K562 (cell line): Measurements from ENCODE around the gene CBX8. TPM values are rescaled to one million over a fixed set of nuclear protein-coding genes. Genes with fewer than 3 reads are reported as not detected.

Source experiments
- ATAC-seq: fragments of 200-7000 bp; cut with Tn5 transposase; 3 replicates; pipeline ENCODE4 v1.9.1; 2020; ENCODE audit warnings: moderate library complexity
- BruUV-seq: library from RNA; stranded (reverse); fragments of 400-500 nt; replicated peaks from 2 replicates; lab custom pipeline; 2021; lab: Mats Ljungman, UMichigan
- CTCF ChIA-PET: fragments of 300-600 bp; formaldehyde crosslinking; extraction: SDS; loops from one replicate; lab custom pipeline; 2021; ENCODE audit warnings: low intra/inter-chr PET ratio; lab: Yijun Ruan, JAX
- POLR2A ChIA-PET: fragments of 300-600, 350-650 bp; sonication (Branson Sonifier 250); formaldehyde crosslinking; extraction: SDS; loops from one replicate; lab custom pipeline; 2021; ENCODE audit warnings: antibody characterized with exemption, inconsistent platforms; lab: Yijun Ruan, JAX
- DNase-seq, 4 experiments: peaks; one replicate each; pipeline versions ENCODE4 v3.0.0 to v3.0.0-alpha.2; 2011 to 2018; ENCODE audit warnings: low spot score in 3 of 4, mixed read lengths in 3 of 4; ENCODE audit errors: extremely low read depth in 1 of 4
- FAIRE-seq: peaks from 2 replicates; lab custom pipeline; 2011; peaks lifted over from hg19 to GRCh38; lab: Jason Lieb, UNC
- H2AFZ ChIP-seq: 2 replicates; pipeline ENCODE4 v1.6.0; 2011; ENCODE audit warnings: low read depth, low read length, control low read depth, inconsistent platforms
- H3K27ac ChIP-seq: fragments of 200-600 bp; 3 replicates; pipeline ENCODE4 v1.8.0; 2011; ENCODE audit warnings: low read depth, mild to moderate bottlenecking, control low read depth, inconsistent platforms, low read length, moderate library complexity, mixed read lengths; ENCODE audit errors: extremely low read depth
- H3K27me3 ChIP-seq, 2 experiments: fragments of 300-600 bp in 1 of 2; 2 replicates in 1 of 2; 3 replicates in 1 of 2; pipeline versions ENCODE4 v1.6.0 to v1.8.0; 2011; ENCODE audit warnings: inconsistent platforms in 2 of 2, low read length in 2 of 2, mild to moderate bottlenecking in 1 of 2, mixed read lengths in 1 of 2, moderate library complexity in 1 of 2; ENCODE audit not compliant: control insufficient read depth in 2 of 2, insufficient read depth in 2 of 2
- H3K36me3 ChIP-seq: fragments of 300-600 bp; 3 replicates; pipeline ENCODE4 v1.8.0; 2011; ENCODE audit warnings: mild to moderate bottlenecking, low read length, inconsistent platforms; ENCODE audit not compliant: control insufficient read depth, insufficient read depth
- H3K4me1 ChIP-seq, 2 experiments: fragments of 200-600 bp in 1 of 2; replicated peaks in 1 of 2; 2 replicates in 1 of 2; 3 replicates in 1 of 2; pipeline versions ENCODE4 v1.5.1 to v1.8.0; 2011; ENCODE audit warnings: inconsistent platforms in 2 of 2, low read length in 2 of 2, mild to moderate bottlenecking in 1 of 2, mixed read lengths in 1 of 2, moderate library complexity in 1 of 2; ENCODE audit not compliant: control insufficient read depth in 2 of 2, insufficient read depth in 2 of 2
- H3K4me2 ChIP-seq: 2 replicates; pipeline ENCODE4 v1.6.1; 2011; ENCODE audit warnings: low read length, control low read depth, inconsistent platforms, mixed read lengths; ENCODE audit not compliant: insufficient read depth
- H3K4me3 ChIP-seq: fragments of 200-600 bp; sonication (generic), shearing (Covaris generic); 2 replicates; pipeline ENCODE4 v1.5.1; 2016; ENCODE audit warnings: control low read depth, inconsistent platforms
- H3K79me2 ChIP-seq: fragments of 200-600 bp; 3 replicates; pipeline ENCODE4 v1.8.0; 2011; ENCODE audit warnings: low read length, inconsistent platforms; ENCODE audit not compliant: control insufficient read depth, insufficient read depth
- H3K9ac ChIP-seq, 2 experiments: 2 replicates each; pipeline versions ENCODE4 v1.6.0 to v1.6.1; 2011; ENCODE audit warnings: low read depth in 2 of 2, low read length in 2 of 2, control low read depth in 1 of 2, inconsistent platforms in 1 of 2, mild to moderate bottlenecking in 1 of 2, mixed read lengths in 1 of 2; ENCODE audit not compliant: insufficient read depth in 1 of 2
- H3K9me1 ChIP-seq: one replicate; pipeline ENCODE4 v1.6.0; 2011; ENCODE audit warnings: inconsistent platforms, mild to moderate bottlenecking, low read length, moderate library complexity; ENCODE audit not compliant: control insufficient read depth, insufficient read depth
- H3K9me3 ChIP-seq: replicated peaks from 2 replicates; pipeline ENCODE4 v1.5.1; 2011; ENCODE audit warnings: low read depth, low read length, inconsistent platforms; ENCODE audit not compliant: control insufficient read depth, insufficient read depth
- H4K20me1 ChIP-seq: replicated peaks from 2 replicates; pipeline ENCODE4 v1.6.1; 2011; ENCODE audit warnings: low read length, inconsistent platforms, mixed read lengths; ENCODE audit not compliant: control insufficient read depth, insufficient read depth
- DNMT1 ChIP-seq: fragments of 450-650 bp; IDR thresholded peaks from 2 replicates; pipeline ENCODE4 v1.6.1; 2016; ENCODE audit warnings: antibody characterized with exemption, mild to moderate bottlenecking
- HNRNPUL1 ChIP-seq: fragments of 200-400 bp; formaldehyde crosslinking; IDR thresholded peaks from 2 replicates; pipeline ENCODE4 v1.6.1; 2017; ENCODE audit warnings: low read length
- PCBP1 ChIP-seq: fragments of 200-400 bp; formaldehyde crosslinking; IDR thresholded peaks from 2 replicates; pipeline ENCODE4 v1.6.1; 2018; ENCODE audit warnings: mild to moderate bottlenecking, low read depth, low read length; ENCODE audit not compliant: poor library complexity, severe bottlenecking
- SNRNP70 ChIP-seq: fragments of 200-400 bp; formaldehyde crosslinking; optimal IDR thresholded peaks from 2 replicates; pipeline ENCODE3; 2017; ENCODE audit warnings: low read depth, low read length
- SUPT5H ChIP-seq: fragments of 450-650 bp; IDR thresholded peaks from 2 replicates; pipeline ENCODE4 v1.6.1; 2016
- TRIM24 ChIP-seq, 2 experiments: fragments of 450-650 bp; IDR thresholded peaks; 2 replicates each; pipeline ENCODE4 v1.6.1; 2016
- ZKSCAN1 ChIP-seq: fragments of 150-350 bp; IDR thresholded peaks from 2 replicates; pipeline ENCODE4 v1.6.1; 2016; ENCODE audit warnings: low read depth, low read length
- ZNF586 ChIP-seq: fragments of 450-650 bp; formaldehyde crosslinking; conservative IDR thresholded peaks from 2 replicates; pipeline ENCODE4 v1.4.0; 2020; ENCODE audit warnings: mild to moderate bottlenecking, moderate library complexity
- WGBS: fragments of 100-300 bp; shearing (Covaris generic); methylation state at CpG from one replicate; pipeline ENCODE4 v1.1.6; 2016; ENCODE audit warnings: low coverage, mixed read lengths; ENCODE audit not compliant: insufficient coverage; ENCODE audit errors: missing lambda C conversion rate; 5-methylcytosine and 5-hydroxymethylcytosine counted together
- in situ Hi-C: fragments of 300-500 bp; cut with MboI; formaldehyde crosslinking; loops from 4 replicates; pipeline ENCODE4 v1.15.0; 2018; ENCODE audit warnings: inconsistent platforms, mixed read lengths
- intact Hi-C: fragments of 100-400 bp; cut with micrococcal nuclease; formaldehyde crosslinking; loops from 2 replicates; pipeline ENCODE4 v1.14.2; 2022
- polyA plus RNA-seq, 8 experiments: library from polyadenylated mRNA; depleted of rRNA in 4 of 8; stranded (reverse) in 5 of 8; unstranded in 3 of 8; fragments of >200 nt; fragmentation: Nextera tagmentation in 2 of 8; fragmentation: Illumina TruSeq in 1 of 8; extraction: Ambion mirVana in 2 of 8; extraction: Trizol in 1 of 8; gene quantifications; 2 replicates each; pipeline versions ENCODE4 v1.2.1 to v1.2.3, GENCODE V29; 2011 to 2014; ENCODE audit warnings: inconsistent platforms in 1 of 8, missing spikeins in 1 of 8
- total RNA-seq, 7 experiments: library from RNA; depleted of rRNA in 6 of 7; stranded (reverse); fragments of >200 nt in 6 of 7; fragmentation: Illumina TruSeq in 2 of 7; extraction: Trizol in 2 of 7; gene quantifications; 2 replicates each; pipeline versions ENCODE4 v1.2.1 to v1.2.3, GENCODE V29; 2011 to 2021; ENCODE audit warnings: low replicate concordance in 1 of 7
- TF ChIP-seq, protein P1 (sequence below): fragments of 450-650 bp; IDR thresholded peaks from 2 replicates; pipeline ENCODE4 v1.6.1; 2017; ENCODE audit warnings: antibody characterized with exemption, mild to moderate bottlenecking
- TF ChIP-seq, protein P2 (sequence below), 2 experiments: fragments of 450-650 bp; formaldehyde crosslinking in 1 of 2; IDR thresholded peaks; 2 replicates each; pipeline versions ENCODE4 v1.4.0 to v1.6.1; 2014 to 2020; ENCODE audit warnings: mild to moderate bottlenecking in 2 of 2, borderline replicate concordance in 1 of 2, low read depth in 1 of 2

The CBX8 gene
- total and polyA plus RNA-seq, 9 of the 15 experiments (the other 6 are each of a cell fraction or from before 2014, with no cell fraction given) = 0.08 to 11.9 (median 2.6) TPM

DNA sequence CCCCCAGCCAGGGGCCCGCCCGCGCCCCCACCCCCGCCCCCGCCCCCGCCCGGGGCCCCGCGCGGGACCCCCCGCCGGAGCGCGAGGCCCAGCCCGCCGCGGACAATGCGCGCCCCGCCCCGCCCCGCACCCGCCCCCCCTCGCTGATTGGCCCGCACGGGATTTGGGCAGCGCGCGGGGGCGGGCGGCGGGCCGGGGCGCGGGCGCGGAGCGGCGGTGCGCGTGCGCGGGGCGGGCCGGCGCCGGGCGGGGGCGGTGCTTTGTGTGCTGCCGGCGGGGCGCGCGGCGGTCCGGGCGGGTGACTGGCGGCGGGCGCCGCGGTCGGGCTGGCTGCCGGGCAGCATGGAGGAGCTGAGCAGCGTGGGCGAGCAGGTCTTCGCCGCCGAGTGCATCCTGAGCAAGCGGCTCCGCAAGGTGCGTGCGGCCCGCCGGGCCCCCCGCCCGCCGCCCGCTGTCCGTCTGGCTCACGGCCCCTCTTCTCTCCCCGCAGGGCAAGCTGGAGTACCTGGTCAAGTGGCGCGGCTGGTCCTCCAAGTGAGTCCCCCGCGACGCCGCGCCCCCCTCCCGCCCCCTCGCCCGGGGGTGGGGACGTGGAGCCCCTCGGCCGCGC lies 18.9 kb downstream of the CBX8 start, which contains the start of gene CBX2:
Gene CBX2, plus strand, starts transcription at position 255 of the 610 bp plus-strand sequence. Its CDS starts 88 bp downstream, at position 343.
- POLR2A ChIA-PET = interaction anchor here (0.6 to 1.9 kb wide), 10 partner anchors 9 to 57 kb away, joined by 3 to 9 read pairs (median 5); partner anchors contain the start of gene CBX8
- H3K27ac ChIP-seq = peak within 1 kb of the TSS; percentile 77
- TF ChIP-seq PCBP1 = no peak
- TF ChIP-seq HNRNPUL1 = no peak
- no peak for TF ChIP-seq TRIM24 (IDR thresholded peaks at IDR 0.05)
- no peak for TF ChIP-seq ZKSCAN1
- TF ChIP-seq, protein P1, sequence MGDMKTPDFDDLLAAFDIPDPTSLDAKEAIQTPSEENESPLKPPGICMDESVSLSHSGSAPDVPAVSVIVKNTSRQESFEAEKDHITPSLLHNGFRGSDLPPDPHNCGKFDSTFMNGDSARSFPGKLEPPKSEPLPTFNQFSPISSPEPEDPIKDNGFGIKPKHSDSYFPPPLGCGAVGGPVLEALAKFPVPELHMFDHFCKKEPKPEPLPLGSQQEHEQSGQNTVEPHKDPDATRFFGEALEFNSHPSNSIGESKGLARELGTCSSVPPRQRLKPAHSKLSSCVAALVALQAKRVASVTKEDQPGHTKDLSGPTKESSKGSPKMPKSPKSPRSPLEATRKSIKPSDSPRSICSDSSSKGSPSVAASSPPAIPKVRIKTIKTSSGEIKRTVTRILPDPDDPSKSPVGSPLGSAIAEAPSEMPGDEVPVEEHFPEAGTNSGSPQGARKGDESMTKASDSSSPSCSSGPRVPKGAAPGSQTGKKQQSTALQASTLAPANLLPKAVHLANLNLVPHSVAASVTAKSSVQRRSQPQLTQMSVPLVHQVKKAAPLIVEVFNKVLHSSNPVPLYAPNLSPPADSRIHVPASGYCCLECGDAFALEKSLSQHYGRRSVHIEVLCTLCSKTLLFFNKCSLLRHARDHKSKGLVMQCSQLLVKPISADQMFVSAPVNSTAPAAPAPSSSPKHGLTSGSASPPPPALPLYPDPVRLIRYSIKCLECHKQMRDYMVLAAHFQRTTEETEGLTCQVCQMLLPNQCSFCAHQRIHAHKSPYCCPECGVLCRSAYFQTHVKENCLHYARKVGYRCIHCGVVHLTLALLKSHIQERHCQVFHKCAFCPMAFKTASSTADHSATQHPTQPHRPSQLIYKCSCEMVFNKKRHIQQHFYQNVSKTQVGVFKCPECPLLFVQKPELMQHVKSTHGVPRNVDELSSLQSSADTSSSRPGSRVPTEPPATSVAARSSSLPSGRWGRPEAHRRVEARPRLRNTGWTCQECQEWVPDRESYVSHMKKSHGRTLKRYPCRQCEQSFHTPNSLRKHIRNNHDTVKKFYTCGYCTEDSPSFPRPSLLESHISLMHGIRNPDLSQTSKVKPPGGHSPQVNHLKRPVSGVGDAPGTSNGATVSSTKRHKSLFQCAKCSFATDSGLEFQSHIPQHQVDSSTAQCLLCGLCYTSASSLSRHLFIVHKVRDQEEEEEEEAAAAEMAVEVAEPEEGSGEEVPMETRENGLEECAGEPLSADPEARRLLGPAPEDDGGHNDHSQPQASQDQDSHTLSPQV = 0 out of 2 replicates have a peak, but pooled peaks have one; percentile 11
- no peak for TF ChIP-seq SNRNP70
- no peak for TF ChIP-seq ZNF586 (CRISPR knock-in tag)
- TF ChIP-seq DNMT1 = no peak
- TF ChIP-seq SUPT5H = no peak
- TF ChIP-seq, protein P2, sequence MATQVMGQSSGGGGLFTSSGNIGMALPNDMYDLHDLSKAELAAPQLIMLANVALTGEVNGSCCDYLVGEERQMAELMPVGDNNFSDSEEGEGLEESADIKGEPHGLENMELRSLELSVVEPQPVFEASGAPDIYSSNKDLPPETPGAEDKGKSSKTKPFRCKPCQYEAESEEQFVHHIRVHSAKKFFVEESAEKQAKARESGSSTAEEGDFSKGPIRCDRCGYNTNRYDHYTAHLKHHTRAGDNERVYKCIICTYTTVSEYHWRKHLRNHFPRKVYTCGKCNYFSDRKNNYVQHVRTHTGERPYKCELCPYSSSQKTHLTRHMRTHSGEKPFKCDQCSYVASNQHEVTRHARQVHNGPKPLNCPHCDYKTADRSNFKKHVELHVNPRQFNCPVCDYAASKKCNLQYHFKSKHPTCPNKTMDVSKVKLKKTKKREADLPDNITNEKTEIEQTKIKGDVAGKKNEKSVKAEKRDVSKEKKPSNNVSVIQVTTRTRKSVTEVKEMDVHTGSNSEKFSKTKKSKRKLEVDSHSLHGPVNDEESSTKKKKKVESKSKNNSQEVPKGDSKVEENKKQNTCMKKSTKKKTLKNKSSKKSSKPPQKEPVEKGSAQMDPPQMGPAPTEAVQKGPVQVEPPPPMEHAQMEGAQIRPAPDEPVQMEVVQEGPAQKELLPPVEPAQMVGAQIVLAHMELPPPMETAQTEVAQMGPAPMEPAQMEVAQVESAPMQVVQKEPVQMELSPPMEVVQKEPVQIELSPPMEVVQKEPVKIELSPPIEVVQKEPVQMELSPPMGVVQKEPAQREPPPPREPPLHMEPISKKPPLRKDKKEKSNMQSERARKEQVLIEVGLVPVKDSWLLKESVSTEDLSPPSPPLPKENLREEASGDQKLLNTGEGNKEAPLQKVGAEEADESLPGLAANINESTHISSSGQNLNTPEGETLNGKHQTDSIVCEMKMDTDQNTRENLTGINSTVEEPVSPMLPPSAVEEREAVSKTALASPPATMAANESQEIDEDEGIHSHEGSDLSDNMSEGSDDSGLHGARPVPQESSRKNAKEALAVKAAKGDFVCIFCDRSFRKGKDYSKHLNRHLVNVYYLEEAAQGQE (IDR thresholded peaks at IDR 0.05; ENCODE audit: borderline replicate concordance) = no peak
- TF ChIP-seq, protein P2 (CRISPR knock-in tag; IDR thresholded peaks at IDR 0.05; ENCODE audit: low read depth) = no peak

More for the DNA sequence above, 18.9 kb downstream of the CBX8 start, which contains the start of gene CBX2:
- intact Hi-C loops (loop anchor here (5.0 kb wide), 1 partner anchor 36 kb away; no protein-coding TSS in a partner anchor), in situ Hi-C loops (no loop called here)
- peak within 1 kb of the TSS; percentile 77 for H3K4me3 ChIP-seq
- peak within 1 kb of the TSS; percentile 74 to 93 for H3K9ac ChIP-seq
- peaks cover 35% of the 10 kb centered on the region for H3K36me3 ChIP-seq
- peak; percentile 88 to 98 (median 96) for DNase-seq
- no peaks in the 10 kb centered on the region for H3K9me3 ChIP-seq
- peak within 1 kb of the TSS; percentile 75 for H3K4me2 ChIP-seq
- ATAC-seq = peak; percentile 75
- H4K20me1 ChIP-seq = no peaks in the 10 kb centered on the region
- peaks cover 19% of the 10 kb centered on the region for H3K79me2 ChIP-seq
- FAIRE-seq = no peak
- CTCF ChIA-PET = interaction anchor here (0.7 to 2.1 kb wide), 3 partner anchors 32 to 180 kb away, joined by 3 to 8 read pairs (median 8); no protein-coding TSS in a partner anchor
- WGBS = 0% methylated on average over 14 of the region's 96 CpGs
- peak within 1 kb of the TSS; percentile 88 for H2AFZ ChIP-seq
- no peaks in the 10 kb centered on the region for H3K27me3 ChIP-seq
- H3K9me1 ChIP-seq = no peaks in the 10 kb centered on the region
- no TSS peak for BruUV-seq
- peaks cover 23 to 38% of the 10 kb centered on the region in 2 experiments for H3K4me1 ChIP-seq
